ENCODE results near the gene PCGF1. TPM values are rescaled to one million over a fixed set of nuclear protein-coding genes. Genes with fewer than 3 reads are reported as not detected.
"Not testable (repeated sequence)": the region's sequence is repeated elsewhere in the genome, so short reads cannot be mapped to it uniquely, and the experiment has no call there.

Gene PCGF1
- total and polyA plus RNA-seq, 9 of the 15 experiments (the other 6 are each of a cell fraction or from before 2014, with no cell fraction given), result 20.3 to 45.7 (median 29.3) TPM

- POLR2A ChIA-PET, result interaction anchor here (0.6 to 4.0 kb wide), 5 partner anchors 9 to 46 kb away, joined by 3 to 28 read pairs (median 3); partner anchors contain the start of genes CCDC142 and TTC31
- CTCF ChIA-PET (ENCODE audit: low intra/inter-chr PET ratio); H3K9me3 ChIP-seq (replicated peaks; ENCODE audit: control insufficient read depth, insufficient read depth, low read depth, low read length); H2AFZ ChIP-seq (ENCODE audit: low read depth, low read length); H3K4me3 ChIP-seq; H3K9ac ChIP-seq (ENCODE audit: insufficient read depth in 1 of 2, low read depth in 2 of 2, low read length in 2 of 2); H3K27me3 ChIP-seq (ENCODE audit: control insufficient read depth in 2 of 2, insufficient read depth in 2 of 2, low read length in 2 of 2); in situ Hi-C loops (cut with MboI); H4K20me1 ChIP-seq (replicated peaks; ENCODE audit: control insufficient read depth, insufficient read depth, low read length); FAIRE-seq; H3K4me2 ChIP-seq (ENCODE audit: insufficient read depth, low read length); H3K27ac ChIP-seq (ENCODE audit: extremely low read depth, low read depth, low read length); ATAC-seq; H3K9me1 ChIP-seq (ENCODE audit: control insufficient read depth, insufficient read depth, low read length); BruUV-seq (replicated peaks); DNase-seq (ENCODE audit: extremely low read depth in 1 of 4, low spot score in 3 of 4): not testable (repeated sequence)
- intact Hi-C loops (cut with micrococcal nuclease), result loop anchor here (5.0 kb wide), 1 partner anchor 73 kb away; no protein-coding TSS in a partner anchor
- TF ChIP-seq POLR2A (conservative IDR thresholded peaks at IDR 0.05) (0 out of 2 replicates have a peak, but pooled peaks have one; percentile 27), POLR2G (IDR thresholded peaks at IDR 0.05; ENCODE audit: low read depth, low read length) (0 out of 2 replicates have a peak, but pooled peaks have one; percentile 27)
- peaks cover 16% of the 10 kb centered on the region; the same call in 2 of the 3 replicates for H3K36me3 ChIP-seq (ENCODE audit: control insufficient read depth, insufficient read depth, low read length)
- H3K79me2 ChIP-seq (ENCODE audit: control insufficient read depth, insufficient read depth, low read length), result peaks cover 13% of the 10 kb centered on the region; the same call in 2 of the 3 replicates
- H3K4me1 ChIP-seq (replicated peaks in 1 of 2; ENCODE audit: control insufficient read depth in 2 of 2, insufficient read depth in 2 of 2, low read length in 2 of 2), result peaks cover 14 to 20% of the 10 kb centered on the region in 2 experiments; a peak in 3 of 5 replicates
- 94% methylated on average over 9 of the region's 12 CpGs for WGBS (ENCODE audit: insufficient coverage, low coverage, missing lambda C conversion rate)
Observed at GRCh38 chr2:74470742-74471141, 36.8 kb downstream of the PCGF1 start.

GRCh38 chr2:74464406-74464805, 43.1 kb downstream of the PCGF1 start:
- peak overlapping the region; percentile 88 for H3K4me3 ChIP-seq
- no peaks in the 10 kb centered on the region for H3K9me3 ChIP-seq (replicated peaks; ENCODE audit: control insufficient read depth, insufficient read depth, low read depth, low read length)
- peaks cover 7 to 32% of the 10 kb centered on the region in 2 experiments; a peak in 3 of 5 replicates for H3K4me1 ChIP-seq (replicated peaks in 1 of 2; ENCODE audit: control insufficient read depth in 2 of 2, insufficient read depth in 2 of 2, low read length in 2 of 2)
- H3K36me3 ChIP-seq (ENCODE audit: control insufficient read depth, insufficient read depth, low read length), result peaks cover 25% of the 10 kb centered on the region
- no TSS peak for BruUV-seq (replicated peaks)
- H3K9ac ChIP-seq (ENCODE audit: insufficient read depth in 1 of 2, low read depth in 2 of 2, low read length in 2 of 2), result peak overlapping the region; percentile 85 to 99
- FAIRE-seq, result no peak
- no peak for DNase-seq (ENCODE audit: extremely low read depth in 1 of 4, low spot score in 3 of 4)
- ATAC-seq, result peak; percentile 22
- H3K27ac ChIP-seq (ENCODE audit: extremely low read depth, low read depth, low read length), result peak overlapping the region; percentile 73
- ChIA-PET CTCF (ENCODE audit: low intra/inter-chr PET ratio) (no interaction called here), POLR2A (interaction anchor here (1.0 kb wide), 2 partner anchors 9 to 10 kb away, joined by 3 read pairs; partner anchors contain the start of gene INO80B)
- intact Hi-C loops (cut with micrococcal nuclease) (no loop called here), in situ Hi-C loops (cut with MboI) (no loop called here)
- H3K4me2 ChIP-seq (ENCODE audit: insufficient read depth, low read length), result peak overlapping the region; percentile 90
- H3K79me2 ChIP-seq (ENCODE audit: control insufficient read depth, insufficient read depth, low read length), result peaks cover 21% of the 10 kb centered on the region
- H3K9me1 ChIP-seq (ENCODE audit: control insufficient read depth, insufficient read depth, low read length), result no peaks in the 10 kb centered on the region
- 0% methylated on average over 7 of the region's 13 CpGs for WGBS (ENCODE audit: insufficient coverage, low coverage, missing lambda C conversion rate)
- H3K27me3 ChIP-seq (ENCODE audit: control insufficient read depth in 2 of 2, insufficient read depth in 2 of 2, low read length in 2 of 2), result no peaks in the 10 kb centered on the region
- no peaks in the 10 kb centered on the region; the same call in 1 of the 2 replicates for H4K20me1 ChIP-seq (replicated peaks; ENCODE audit: control insufficient read depth, insufficient read depth, low read length)
- peak overlapping the region; percentile 89 for H2AFZ ChIP-seq (ENCODE audit: low read depth, low read length)
- no peak for TF ChIP-seq SP2 (IDR thresholded peaks at IDR 0.05; ENCODE audit: extremely low read depth, low read depth, low read length, poor library complexity, severe bottlenecking)

Data from K562 (cell line).